Activated T-helper 1 cell treated with anti-CD3 and anti-CD28 coated beads, Interleukin-2, amount 50 U/mL, for 16 hours (primary cell): ENCODE data around the gene RPTOR.

Source experiments
- DNase-seq, 2 donors: peaks; one replicate each; pipeline ENCODE4 v3.0.0-alpha.2; 2020; ENCODE audit warnings: low read depth in 1 of 2, low spot score in 1 of 2

The RPTOR gene

GRCh38 chr17:80640366-80641084 lies 95.9 kb downstream of the RPTOR start:
- DNase-seq = no peak

- no peak for DNase-seq
Observed at GRCh38 chr17:80643326-80644099, 98.9 kb downstream of the RPTOR start.

GRCh38 chr17:80644536-80644935 lies 99.9 kb downstream of the RPTOR start:
- DNase-seq = no peak

GRCh38 chr17:80645706-80646325 lies 101.2 kb downstream of the RPTOR start:
- DNase-seq = no peak

GRCh38 chr17:80646328-80646727 lies 101.7 kb downstream of the RPTOR start:
- no peak for DNase-seq

GRCh38 chr17:80647746-80648145 lies 103.1 kb downstream of the RPTOR start:
- DNase-seq = no peak

GRCh38 chr17:80649200-80649644 lies 104.6 kb downstream of the RPTOR start:
- no peak for DNase-seq

- DNase-seq = peak in 1 of 2 donors; percentile 51
Observed at GRCh38 chr17:80649672-80650330, 105.2 kb downstream of the RPTOR start.

GRCh38 chr17:80650331-80650672 lies 105.7 kb downstream of the RPTOR start:
- no peak for DNase-seq

GRCh38 chr17:80650751-80651518 lies 106.3 kb downstream of the RPTOR start:
- no peak for DNase-seq

- no peak for DNase-seq
Observed at GRCh38 chr17:80652756-80653330, 108.2 kb downstream of the RPTOR start.

GRCh38 chr17:80653856-80654255 lies 109.2 kb downstream of the RPTOR start:
- DNase-seq = no peak

GRCh38 chr17:80655608-80656007 lies 111.0 kb downstream of the RPTOR start:
- DNase-seq = no peak

GRCh38 chr17:80656590-80656989 lies 112.0 kb downstream of the RPTOR start:
- DNase-seq = no peak

- no peak for DNase-seq
Observed at GRCh38 chr17:80657561-80657960, 112.9 kb downstream of the RPTOR start.

GRCh38 chr17:80658821-80659220 lies 114.2 kb downstream of the RPTOR start:
- DNase-seq = no peak

GRCh38 chr17:80659651-80660050 lies 115.0 kb downstream of the RPTOR start:
- DNase-seq = no peak

GRCh38 chr17:80660527-80661198 lies 116.0 kb downstream of the RPTOR start:
- DNase-seq = no peak

- DNase-seq = no peak
Observed at GRCh38 chr17:80662557-80662956, 117.9 kb downstream of the RPTOR start.

GRCh38 chr17:80663781-80664206 lies 119.2 kb downstream of the RPTOR start:
- DNase-seq = no peak
